NCI-H2227 (cell line): ENCODE data around the gene OPCML.

Experiments used
- DNase-seq: peaks from one replicate; lab custom pipeline; 2025; ENCODE audit not compliant: unreplicated experiment; lab: John Stamatoyannopoulos, UW

The OPCML gene

GRCh38 chr11:133191931-133192330, 340.4 kb downstream of the OPCML start:
- no peak for DNase-seq

GRCh38 chr11:133181667-133182066, 350.6 kb downstream of the OPCML start:
- no peak for DNase-seq

- no peak for DNase-seq
Measured at GRCh38 chr11:133181066-133181465, 351.2 kb downstream of the OPCML start.

- no peak for DNase-seq
Measured at GRCh38 chr11:133180201-133180600, 352.1 kb downstream of the OPCML start.

GRCh38 chr11:133176748-133177147, 355.6 kb downstream of the OPCML start:
- DNase-seq: no peak

- DNase-seq: no peak
Measured at GRCh38 chr11:133175103-133175502, 357.2 kb downstream of the OPCML start.

- no peak for DNase-seq
Measured at GRCh38 chr11:133173810-133174412, 358.4 kb downstream of the OPCML start.

- DNase-seq: no peak
Measured at GRCh38 chr11:133172349-133172748, 360.0 kb downstream of the OPCML start.

GRCh38 chr11:133171374-133171773, 360.9 kb downstream of the OPCML start:
- DNase-seq: no peak

- DNase-seq: no peak
Measured at GRCh38 chr11:133168016-133168415, 364.3 kb downstream of the OPCML start.

- DNase-seq: no peak
Measured at GRCh38 chr11:133166662-133167061, 365.6 kb downstream of the OPCML start.

GRCh38 chr11:133164986-133165385, 367.3 kb downstream of the OPCML start:
- no peak for DNase-seq

- DNase-seq: peak; percentile 62
Measured at GRCh38 chr11:133163463-133164419, 368.6 kb downstream of the OPCML start.

- no peak for DNase-seq
Measured at GRCh38 chr11:133162227-133162626, 370.1 kb downstream of the OPCML start.

GRCh38 chr11:133160754-133161153, 371.5 kb downstream of the OPCML start:
- no peak for DNase-seq

- peak; percentile 22 for DNase-seq
Measured at GRCh38 chr11:133156986-133157745, 375.1 kb downstream of the OPCML start.

GRCh38 chr11:133154781-133155180, 377.5 kb downstream of the OPCML start:
- no peak for DNase-seq

GRCh38 chr11:133154076-133154475, 378.2 kb downstream of the OPCML start:
- DNase-seq: no peak

GRCh38 chr11:133153031-133153430, 379.3 kb downstream of the OPCML start:
- DNase-seq: no peak

- no peak for DNase-seq
Measured at GRCh38 chr11:133149698-133150097, 382.6 kb downstream of the OPCML start.

GRCh38 chr11:133147625-133148024, 384.7 kb downstream of the OPCML start:
- DNase-seq: no peak
